ENCODE results near the gene ART4. TPM values are rescaled to one million over a fixed set of nuclear protein-coding genes. Genes with fewer than 3 reads are reported as not detected.
A peak's percentile ranks its signal among the peaks of the same experiment; 100 is the strongest.

Gene ART4
- total RNA-seq, 1 donor from 2014 or later = 3.3 TPM

DNA sequence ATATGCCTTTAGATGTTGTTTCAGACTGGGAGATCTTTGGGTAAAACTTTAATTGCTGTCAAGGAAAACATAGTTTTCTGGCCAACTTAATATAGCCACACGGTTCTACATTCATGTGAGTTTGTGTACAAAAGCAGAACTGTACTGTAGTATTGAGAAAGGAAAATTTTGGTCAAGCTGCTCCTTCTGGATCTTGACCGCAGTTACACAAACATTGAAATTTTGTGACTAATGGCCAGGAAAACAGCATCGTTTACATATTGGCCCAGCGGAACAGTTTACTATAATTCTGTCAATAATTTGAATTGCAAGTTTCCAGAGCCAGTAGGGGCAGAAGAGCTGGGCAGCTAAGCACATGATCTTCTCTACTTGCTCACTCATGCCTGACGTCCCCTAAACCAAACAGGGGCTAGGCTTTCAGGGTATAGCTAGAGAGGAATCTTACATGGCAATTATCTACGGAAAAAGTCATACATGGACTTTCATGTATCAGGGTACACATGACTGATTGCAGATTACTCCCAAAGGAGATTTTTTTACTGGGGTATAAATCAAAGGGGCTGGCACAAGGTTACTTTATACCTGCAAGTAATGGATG lies 11.4 kb upstream of the ART4 start:
- intact Hi-C loops (cut with micrococcal nuclease) = no loop called here
- no peak for DNase-seq
- ATAC-seq = peak; percentile 45

DNA sequence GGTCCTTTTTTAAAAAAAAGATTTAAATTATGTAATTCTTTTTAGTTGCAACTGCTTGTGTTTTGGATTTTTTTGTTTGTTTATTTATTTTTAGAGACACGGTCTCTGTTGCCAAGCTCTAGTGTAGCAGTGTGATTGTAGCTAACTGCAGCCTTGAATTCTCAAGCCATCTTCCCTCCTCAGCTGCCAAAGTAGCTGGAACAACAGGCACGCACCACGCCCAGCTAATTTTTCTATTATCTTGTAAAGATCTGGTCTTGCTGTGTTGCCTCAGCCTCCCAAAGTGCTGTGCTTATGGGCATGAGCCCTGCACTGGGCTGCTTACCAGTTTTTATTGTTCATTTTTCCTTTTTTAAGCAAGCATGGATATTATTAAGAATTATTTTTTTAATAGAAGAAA lies 10.6 kb upstream of the ART4 start:
- DNase-seq (no peak), ATAC-seq (peak; percentile 49)
- intact Hi-C loops (cut with micrococcal nuclease) = no loop called here

DNA sequence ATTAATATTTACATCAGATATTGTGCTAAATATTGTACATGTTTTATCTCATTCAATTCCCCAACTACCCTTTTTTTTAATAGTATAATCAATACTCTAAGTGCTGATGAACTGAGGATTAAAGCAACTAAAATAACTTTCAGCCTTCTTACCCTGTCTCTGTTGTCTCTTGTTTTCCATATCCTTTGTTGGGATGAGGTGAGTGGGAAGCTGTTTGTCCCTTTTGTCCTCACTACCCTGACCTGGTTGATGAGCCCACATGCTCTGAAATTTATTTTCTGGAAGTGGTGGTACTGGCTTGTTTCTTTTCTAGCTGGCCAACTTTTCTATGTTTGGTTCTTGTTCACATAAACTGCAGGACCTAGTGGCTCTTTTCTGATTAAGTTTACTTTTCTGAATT lies 9.6 kb upstream of the ART4 start:
- intact Hi-C loops (cut with micrococcal nuclease) = no loop called here

DNA sequence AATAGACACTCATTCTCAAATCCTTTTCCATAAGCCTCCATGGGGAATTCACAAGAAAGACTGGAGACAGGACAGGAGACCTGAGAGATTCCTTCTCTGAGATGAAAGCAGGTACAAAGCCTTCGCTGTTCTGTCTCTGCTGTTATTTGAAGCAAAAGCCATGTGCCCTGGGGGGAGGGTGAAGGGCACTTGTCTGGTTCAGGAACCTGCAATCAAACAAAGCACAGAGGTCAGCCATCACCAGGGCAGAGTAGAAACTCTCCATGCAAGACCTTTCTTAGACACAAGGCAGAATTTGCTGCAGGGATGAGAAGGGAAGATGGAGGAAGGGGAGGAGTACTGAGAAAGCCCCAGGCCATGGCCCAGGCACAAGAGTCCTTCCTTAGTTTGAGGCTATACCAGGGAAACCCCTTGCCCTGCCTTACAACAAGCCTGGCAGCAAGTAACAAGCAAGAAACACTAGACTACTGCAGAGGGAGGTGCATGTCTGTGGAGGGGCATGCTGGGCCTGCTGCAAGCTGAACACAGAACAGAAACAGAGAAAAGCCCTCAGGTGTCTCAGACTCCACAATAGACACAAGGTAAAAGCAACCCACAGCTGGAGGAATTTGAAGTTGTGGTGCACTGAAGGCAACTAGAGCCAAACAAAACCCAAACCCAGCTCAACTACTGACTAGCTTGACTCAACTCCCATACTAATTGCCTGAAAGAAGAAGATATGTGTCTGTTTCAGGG lies 7.8 kb upstream of the ART4 start:
- intact Hi-C loops (cut with micrococcal nuclease) = no loop called here
- no peak for DNase-seq
- no peak for ATAC-seq

More for the DNA sequence above, 9.6 kb upstream of the ART4 start:
- no peak for ATAC-seq
- DNase-seq = no peak

DNA sequence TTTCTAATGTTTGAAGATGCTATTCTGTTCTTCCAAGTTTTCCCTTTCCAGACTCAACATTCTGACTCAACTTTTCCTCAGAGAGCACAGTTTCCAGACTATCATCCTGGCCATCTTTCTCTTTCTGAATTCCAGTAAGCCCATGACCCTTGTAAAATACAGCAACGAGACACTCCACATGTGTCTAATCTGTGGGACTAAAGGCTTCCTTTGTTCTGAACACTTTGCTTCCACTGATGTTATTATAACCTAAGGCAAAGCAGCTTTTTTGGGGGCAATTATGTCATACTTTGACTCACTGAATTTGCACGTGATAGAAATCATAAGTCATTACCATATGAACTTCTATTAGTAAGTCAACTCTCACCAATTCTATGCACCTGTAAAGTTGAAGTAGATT lies 6.3 kb upstream of the ART4 start:
- no peak for DNase-seq
- peak; percentile 85 for ATAC-seq
- intact Hi-C loops (cut with micrococcal nuclease) = loop anchor here (5.0 kb wide), 1 partner anchor 38 kb away; the partner anchor contains the start of gene MGP

DNA sequence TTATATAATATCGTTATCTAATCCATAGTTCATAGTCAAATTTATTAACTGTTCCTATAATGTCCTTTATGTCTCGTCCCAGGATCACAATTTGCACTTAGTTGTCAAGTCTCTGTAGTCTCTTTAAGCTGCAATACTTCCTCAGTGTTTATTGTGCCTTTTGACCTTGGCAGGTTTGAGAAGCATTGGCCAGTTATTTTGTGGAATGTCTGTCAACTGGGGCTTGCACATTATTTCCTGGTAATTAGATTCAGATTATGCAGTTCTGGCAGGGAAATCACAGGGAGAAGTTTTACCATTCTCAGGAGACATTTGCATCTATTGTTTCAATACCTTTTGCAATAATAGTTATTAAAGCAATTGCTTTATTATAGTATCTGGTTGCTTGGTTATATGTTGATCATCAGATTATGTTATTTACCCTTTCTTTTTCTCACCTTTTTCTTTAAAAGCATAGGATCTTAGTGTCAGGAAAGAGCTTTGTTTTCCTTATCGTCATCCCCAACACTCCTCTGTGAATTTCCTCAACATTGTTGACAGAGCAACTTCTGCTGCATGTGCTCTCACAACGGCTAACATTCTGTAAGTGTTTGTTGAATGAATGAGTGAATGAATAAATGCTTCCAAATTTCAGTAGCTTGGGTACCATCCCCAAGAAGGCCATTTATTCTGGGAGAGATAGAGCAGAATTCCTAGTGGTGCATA lies 3.7 kb upstream of the ART4 start:
- ATAC-seq (peak; percentile 9), DNase-seq (no peak)
- intact Hi-C loops (cut with micrococcal nuclease) = loop anchor here (5.0 kb wide), 1 partner anchor 40 kb away; the partner anchor contains the start of gene MGP

DNA sequence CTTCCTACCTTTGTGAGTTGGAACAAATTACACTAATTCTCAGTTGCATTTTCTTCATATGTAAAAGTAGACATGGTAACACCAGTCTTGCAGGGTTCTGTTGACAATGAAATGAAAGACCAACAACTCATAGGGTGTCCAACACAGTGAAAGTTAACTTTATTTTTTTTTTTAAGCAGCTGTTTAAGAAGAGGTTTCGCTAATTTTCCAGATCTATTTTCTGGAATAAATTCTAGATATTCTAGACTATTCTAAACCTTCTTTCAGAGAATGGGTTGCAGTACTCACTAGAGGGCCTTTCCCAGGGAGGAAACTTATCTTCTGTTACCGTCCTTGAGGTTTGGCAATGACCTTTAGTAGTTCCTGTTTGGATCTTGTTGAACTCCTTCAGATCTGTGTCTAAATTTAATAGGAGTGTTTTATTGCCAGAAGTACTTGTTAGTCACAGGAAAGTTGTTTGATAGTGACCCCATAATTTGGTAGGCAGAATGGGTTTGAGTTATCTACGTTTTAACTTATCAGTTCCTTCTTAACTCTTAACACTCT lies 2.8 kb upstream of the ART4 start:
- intact Hi-C loops (cut with micrococcal nuclease) = loop anchor here (5.0 kb wide), 1 partner anchor 41 kb away; the partner anchor contains the start of gene MGP
- DNase-seq (no peak), ATAC-seq (peak; percentile 35)

DNA sequence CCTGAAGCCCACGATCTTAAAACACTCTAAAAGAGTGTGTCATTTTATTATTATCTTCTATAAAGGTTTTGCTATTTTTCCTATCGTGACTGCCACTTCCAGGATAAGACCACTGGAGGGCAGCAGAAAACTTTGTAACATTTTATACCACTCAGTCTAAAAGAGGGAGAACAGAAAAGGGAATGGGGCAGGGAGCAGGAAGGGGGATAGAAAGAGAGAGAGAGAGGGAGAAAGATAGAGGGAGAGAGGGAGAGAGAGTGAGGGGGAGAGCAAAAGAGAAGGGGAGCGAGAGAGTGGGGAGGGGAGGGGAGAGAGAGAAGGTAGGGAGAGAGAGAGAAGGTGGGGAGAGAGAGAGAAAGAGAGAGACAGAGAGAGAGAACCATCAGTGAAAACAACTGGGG lies 2.0 kb upstream of the ART4 start:
- DNase-seq = no peak
- intact Hi-C loops (cut with micrococcal nuclease) = loop anchor here (2.0 to 5.0 kb wide), 2 partner anchors 42 to 151 kb away; partner anchors contain the start of gene MGP
- ATAC-seq = peak; percentile 43

DNA sequence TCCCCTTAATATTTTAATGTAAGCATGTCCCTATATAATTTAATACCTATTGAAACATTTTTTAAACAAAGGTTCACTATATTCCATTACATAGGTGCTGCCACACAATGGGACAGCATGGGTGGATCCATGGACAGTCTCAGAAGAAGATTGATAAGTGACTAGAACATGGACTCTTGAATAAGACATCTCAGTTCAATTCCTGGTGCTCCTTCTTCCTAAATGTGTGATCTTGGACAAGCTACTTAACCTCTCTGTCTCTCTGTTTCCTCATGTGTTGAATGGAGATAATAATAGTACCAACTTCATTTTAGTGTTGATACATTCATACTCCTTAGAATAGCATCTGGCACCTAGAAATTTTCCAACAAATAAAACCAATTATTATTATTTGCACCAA lies 1.1 kb upstream of the ART4 start:
- no peak for DNase-seq
- intact Hi-C loops (cut with micrococcal nuclease) = loop anchor here (2.0 kb wide), 1 partner anchor 152 kb away; no protein-coding TSS in a partner anchor

DNA sequence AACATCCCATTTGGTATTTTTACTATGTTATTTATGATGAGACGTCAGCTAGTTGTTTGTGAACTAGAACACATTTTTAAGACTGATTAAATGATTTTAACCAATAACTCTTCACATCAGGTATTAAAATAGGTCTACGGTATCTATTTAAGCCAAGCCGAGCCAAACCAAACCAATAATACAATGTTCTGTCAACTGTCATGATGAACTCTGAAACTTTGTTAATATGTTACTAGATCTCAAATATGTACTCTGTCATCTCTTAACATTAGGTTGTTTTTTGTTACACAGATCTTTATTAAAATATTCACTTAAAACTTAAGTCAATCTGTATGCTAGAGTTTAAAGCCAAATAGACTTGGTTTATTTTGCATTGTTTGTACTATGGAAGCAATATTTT lies 1.0 kb downstream of the ART4 start:
- DNase-seq (no peak), ATAC-seq (no peak)
- intact Hi-C loops (cut with micrococcal nuclease) = no loop called here

More for the DNA sequence above, 1.1 kb upstream of the ART4 start:
- ATAC-seq = no peak

DNA sequence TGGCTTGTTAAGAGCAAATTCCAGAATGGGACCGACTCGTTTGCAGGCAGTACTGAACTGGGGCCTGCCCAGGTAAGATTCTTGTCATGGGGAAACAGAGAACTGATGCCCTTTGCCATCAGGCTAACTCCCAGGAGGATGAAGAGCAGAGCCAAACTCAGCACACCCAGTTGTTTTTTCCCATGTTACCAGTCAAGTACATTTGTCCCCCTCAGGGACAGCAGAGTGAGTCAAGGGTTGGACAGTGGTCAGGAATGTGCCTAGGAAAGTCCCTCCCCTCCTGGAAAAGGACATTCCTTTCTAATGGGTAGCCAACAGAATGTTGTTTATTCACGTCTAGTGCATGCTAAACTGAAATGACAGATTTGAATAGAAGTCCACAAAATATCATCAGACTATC lies 1.6 kb downstream of the ART4 start:
- intact Hi-C loops (cut with micrococcal nuclease) = no loop called here
- DNase-seq (peak; percentile 58), ATAC-seq (peak; percentile 94)

DNA sequence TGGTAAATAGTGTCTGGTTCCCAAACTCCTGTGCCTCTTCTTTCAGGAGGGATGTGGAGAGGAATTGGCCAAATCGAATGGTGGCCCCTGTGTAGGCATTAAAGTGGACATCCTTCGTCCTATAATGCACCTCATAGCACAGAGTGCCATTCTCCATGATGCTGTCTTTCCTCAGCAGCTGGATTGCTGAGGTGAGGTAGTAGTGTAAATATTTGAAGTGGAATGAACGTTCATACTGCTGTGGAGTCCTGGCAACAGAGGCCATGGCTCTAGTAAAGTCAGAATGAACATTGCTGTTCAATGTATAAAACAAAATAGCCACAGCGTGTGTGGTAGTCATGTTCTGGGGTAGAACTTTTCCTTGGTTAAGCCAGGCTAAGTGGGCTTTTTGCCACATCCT lies 2.7 kb downstream of the ART4 start:
- no peak for DNase-seq
- ATAC-seq = no peak
- intact Hi-C loops (cut with micrococcal nuclease) = no loop called here

DNA sequence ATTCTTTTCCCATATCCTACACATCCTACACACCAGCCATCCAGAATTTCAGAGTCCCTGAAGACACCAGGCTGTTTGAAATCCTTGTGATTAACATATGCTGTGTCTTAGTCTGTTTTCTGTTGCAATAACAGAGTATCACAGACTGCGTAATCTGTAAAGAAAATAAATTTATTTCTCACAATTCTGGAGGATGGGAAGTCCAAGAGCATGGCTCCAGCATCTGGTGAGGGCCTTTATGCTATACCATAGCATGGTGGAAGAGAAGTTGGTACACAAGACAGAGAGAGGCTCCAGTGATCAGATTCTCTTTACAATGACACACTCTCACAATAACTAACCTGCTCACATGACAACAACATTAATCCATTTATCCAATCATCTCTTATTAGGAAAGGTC lies 4.1 kb downstream of the ART4 start:
- intact Hi-C loops (cut with micrococcal nuclease) = no loop called here
- ATAC-seq (no peak), DNase-seq (no peak)

DNA sequence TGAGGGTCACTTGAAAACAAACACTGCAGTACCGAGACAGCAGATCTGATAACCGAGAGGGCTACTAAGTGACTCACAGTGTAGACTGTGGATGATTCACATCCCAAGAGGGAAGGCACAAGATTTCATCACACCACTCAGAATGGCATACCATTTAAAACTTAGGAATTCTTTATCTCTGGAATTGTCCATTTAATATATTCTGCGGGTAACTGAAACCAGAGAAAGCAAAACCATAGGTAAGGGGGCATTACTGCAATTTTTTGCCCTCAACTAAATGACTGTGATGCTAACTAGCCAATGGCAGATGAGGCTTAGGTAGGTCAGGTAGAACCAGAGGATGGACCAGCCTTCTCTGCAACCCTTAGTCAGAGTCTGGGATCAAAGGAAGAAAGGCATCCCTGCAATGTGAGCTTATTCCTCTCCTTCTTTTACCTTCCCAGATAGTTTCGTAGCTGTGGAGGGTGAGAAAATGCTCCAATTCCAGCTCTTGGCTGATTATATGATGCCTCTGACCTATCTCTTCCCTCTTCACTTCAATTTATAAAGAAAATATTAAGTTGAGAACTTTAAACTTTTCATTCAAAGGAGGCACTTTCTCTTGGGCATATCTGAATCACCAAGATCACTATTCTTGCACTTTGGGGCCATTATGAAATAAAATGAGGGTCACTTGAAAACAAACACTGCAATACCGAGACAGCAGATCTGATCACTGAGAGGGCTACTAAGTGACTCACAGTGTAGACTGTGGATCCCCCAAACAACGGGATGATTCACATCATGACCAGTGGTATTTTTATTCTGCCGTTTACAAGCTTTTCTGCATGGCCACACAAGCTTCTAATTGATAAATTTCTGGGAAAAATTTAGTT lies 6.8 kb downstream of the ART4 start:
- DNase-seq = no peak
- ATAC-seq = peak; percentile 76
- intact Hi-C loops (cut with micrococcal nuclease) = no loop called here

DNA sequence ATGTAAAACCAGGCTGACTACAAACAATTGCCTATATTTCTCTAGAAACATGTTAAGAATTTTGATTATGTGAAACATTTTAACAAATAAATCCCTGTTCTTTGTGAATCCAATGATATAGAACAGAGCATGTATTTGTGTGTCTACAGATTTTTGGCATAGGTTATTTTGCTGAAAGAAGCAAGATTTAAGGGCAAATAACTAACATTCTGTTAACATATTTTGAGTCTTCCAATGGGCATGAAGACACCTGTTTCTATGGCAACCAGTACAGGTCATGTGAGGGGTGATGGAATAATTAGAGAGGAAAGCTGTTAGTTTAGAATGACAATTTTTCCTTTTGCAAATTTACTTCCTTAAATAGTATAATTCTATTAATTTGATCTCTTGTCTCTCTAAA lies 8.8 kb downstream of the ART4 start:
- ATAC-seq = no peak
- intact Hi-C loops (cut with micrococcal nuclease) = no loop called here
- no peak for DNase-seq

DNA sequence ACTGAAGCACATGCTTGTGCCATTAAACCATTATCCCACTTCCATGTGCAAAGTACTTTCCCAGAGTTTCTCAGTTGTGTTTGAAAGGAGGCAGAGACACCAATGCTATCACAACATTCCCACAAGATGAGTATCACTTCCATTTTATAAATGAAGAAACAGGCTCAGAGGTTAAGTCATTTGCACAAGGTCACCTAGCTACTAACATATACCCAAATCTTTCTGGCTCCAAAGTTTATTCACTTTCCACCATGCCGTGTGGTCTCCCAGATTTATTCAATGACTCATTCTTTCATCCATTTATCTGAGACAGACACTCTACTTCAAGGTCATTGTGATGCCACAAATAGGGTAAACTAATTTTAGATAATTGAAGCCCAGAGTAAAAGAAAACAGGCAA lies 9.4 kb downstream of the ART4 start:
- intact Hi-C loops (cut with micrococcal nuclease) = no loop called here
- DNase-seq = no peak
- peak; percentile 51 for ATAC-seq

DNA sequence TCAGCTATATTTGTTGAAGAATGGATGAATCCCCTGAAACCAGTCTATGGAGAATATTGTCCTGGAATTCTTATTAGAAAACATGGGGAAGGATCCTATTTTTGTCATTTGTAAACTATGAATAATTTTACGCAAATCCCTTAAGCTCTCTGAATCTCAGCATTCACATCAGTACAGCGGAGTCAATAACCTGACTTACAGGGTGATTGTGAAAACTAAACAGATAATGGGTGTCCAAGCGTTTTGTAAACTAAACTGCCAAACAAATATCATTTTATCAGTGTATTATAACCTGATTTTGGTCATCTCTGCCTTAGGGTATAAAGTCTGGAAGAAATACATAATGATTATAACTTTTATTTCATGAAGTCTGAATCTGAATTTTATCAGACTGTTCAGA lies 10.0 kb downstream of the ART4 start:
- no peak for DNase-seq
- intact Hi-C loops (cut with micrococcal nuclease) = no loop called here
- no peak for ATAC-seq

DNA sequence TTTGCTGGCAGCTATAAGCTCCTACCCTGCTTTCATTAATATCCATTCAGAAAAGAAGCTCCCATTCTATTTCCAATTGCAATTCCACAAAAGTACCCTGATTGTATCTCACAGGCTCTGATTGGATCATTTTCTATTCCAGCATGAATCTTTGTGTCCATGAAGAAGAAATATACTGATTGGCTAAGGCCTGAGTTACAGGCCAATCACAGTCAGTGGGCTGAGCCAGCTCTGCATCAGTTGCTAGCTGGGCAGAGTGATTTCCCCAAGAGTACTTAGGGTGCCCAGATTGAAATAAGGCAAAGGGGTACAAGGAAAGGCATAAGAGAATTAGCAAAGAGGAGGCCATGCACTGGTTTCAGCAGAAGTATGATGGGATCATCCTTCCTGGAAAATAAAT lies 14.4 kb downstream of the ART4 start:
- DNase-seq = no peak
- intact Hi-C loops (cut with micrococcal nuclease) = no loop called here
- ATAC-seq = no peak

DNA sequence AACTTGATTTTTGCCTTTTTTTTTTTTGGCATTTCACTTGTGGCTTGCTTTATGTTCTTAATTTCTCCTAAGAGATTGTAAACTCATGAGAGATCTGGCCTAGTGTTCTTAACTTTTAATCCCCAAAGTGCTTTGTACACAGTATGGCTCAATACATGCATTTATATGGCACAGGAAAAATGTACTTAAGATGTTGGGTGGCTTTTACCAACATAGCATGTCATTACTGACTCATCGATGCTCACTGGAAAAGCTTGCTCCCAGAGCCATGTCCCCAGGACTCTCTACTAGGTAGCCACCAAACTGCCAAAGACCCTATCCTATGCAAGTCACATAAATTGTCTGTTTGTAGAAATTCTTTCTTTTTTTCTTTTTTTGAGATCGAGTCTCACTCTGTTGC lies 16.3 kb downstream of the ART4 start:
- DNase-seq = no peak
- no peak for ATAC-seq
- intact Hi-C loops (cut with micrococcal nuclease) = no loop called here
